ENCODE measurements around the gene UTS2R. TPM values are rescaled to one million over a fixed set of nuclear protein-coding genes. Genes with fewer than 3 reads are reported as not detected.

Gene UTS2R
- total RNA-seq, 2 donors from 2014 or later: 0.40 TPM; not detected in 1

DNA sequence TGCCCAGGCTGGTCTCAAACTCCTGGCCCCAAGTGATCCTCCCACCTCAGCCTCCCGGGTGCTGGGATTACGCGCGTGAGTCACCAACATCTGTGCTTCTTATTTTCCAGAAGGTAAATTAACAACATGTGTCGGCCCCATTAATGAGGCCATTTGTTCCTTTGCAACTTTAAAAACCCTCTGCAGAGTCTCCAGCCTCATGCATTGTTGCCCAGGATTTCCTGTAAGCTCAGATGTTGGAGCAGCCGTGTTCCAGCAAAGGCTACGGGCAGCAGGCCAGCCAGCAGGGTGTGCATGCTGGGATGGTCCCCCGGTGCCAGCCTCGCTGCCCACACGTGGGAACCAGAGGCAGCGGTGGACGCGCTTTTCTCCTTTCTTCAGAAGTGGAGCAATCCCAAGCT lies 27.5 kb downstream of the UTS2R start:
- H3K9me3 Mint-ChIP-seq: no peaks in the 10 kb centered on the region
- no peaks in the 10 kb centered on the region for H3K27me3 Mint-ChIP-seq (ENCODE audit: insufficient read depth)
- H3K4me1 Mint-ChIP-seq: no peaks in the 10 kb centered on the region
- WGBS, 2 experiments (ENCODE audit: insufficient coverage in 1 of 2, insufficient read length in 1 of 2): 95 to 97% methylated on average over 13 of the region's 13 CpGs
- Histone ChIP-seq H3K9ac (ENCODE audit: extremely low read depth, low read length, poor library complexity, severe bottlenecking) (no peak overlapping the region), H3K36me3 (ENCODE audit: control insufficient read depth, insufficient read depth, low read length) (peaks cover 7% of the 10 kb centered on the region), H3K4me3 (ENCODE audit: low read length) (no peak overlapping the region), H3K9me3 (ENCODE audit: control insufficient read depth, low read length) (no peaks in the 10 kb centered on the region), H3K27ac (ENCODE audit: low read depth, low read length) (peak overlapping the region; percentile 47), H3K27me3 (ENCODE audit: control insufficient read depth, insufficient read depth, low read length, poor library complexity, severe bottlenecking) (no peaks in the 10 kb centered on the region), H3K4me1 (ENCODE audit: control insufficient read depth, insufficient read depth, low read length) (no peaks in the 10 kb centered on the region)
- no peak for DNase-seq
- TF ChIP-seq, protein P1, sequence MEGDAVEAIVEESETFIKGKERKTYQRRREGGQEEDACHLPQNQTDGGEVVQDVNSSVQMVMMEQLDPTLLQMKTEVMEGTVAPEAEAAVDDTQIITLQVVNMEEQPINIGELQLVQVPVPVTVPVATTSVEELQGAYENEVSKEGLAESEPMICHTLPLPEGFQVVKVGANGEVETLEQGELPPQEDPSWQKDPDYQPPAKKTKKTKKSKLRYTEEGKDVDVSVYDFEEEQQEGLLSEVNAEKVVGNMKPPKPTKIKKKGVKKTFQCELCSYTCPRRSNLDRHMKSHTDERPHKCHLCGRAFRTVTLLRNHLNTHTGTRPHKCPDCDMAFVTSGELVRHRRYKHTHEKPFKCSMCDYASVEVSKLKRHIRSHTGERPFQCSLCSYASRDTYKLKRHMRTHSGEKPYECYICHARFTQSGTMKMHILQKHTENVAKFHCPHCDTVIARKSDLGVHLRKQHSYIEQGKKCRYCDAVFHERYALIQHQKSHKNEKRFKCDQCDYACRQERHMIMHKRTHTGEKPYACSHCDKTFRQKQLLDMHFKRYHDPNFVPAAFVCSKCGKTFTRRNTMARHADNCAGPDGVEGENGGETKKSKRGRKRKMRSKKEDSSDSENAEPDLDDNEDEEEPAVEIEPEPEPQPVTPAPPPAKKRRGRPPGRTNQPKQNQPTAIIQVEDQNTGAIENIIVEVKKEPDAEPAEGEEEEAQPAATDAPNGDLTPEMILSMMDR (conservative IDR thresholded peaks at IDR 0.05): no peak
- no peak overlapping the region for H3K4me3 Mint-ChIP-seq
- peaks cover 21% of the 10 kb centered on the region for H3K36me3 Mint-ChIP-seq (ENCODE audit: low read depth)
- no peak overlapping the region for H3K27ac Mint-ChIP-seq

DNA sequence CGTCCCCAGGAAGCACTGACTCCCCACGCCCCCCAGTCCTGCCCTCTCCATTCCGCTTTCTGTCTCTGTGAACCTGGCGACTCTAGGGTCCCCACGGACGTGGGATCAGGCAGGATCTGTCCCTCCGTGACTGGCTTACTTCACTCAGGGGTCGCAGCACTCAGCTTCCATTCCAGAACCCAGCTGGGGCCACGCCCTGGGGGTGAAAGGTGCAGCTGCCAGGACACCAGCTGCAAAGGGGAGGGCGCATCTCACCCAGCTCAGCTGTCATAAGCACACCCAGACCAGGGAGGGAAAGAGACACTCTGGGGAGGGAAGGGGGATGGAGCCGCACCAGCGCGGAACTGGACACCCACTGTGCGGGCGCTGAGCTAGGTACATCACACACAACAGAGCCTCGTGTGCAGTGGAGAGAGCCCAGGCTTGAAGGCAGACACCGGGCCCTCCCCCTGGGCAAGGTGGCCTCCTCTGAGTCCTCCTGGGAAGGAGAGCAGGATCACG lies 28.1 kb downstream of the UTS2R start:
- WGBS, 2 experiments (ENCODE audit: insufficient coverage in 1 of 2, insufficient read length in 1 of 2): 88 to 92% methylated on average over 10 to 18 of the region's 18 CpGs
- peak overlapping the region; percentile 47 for H3K27ac ChIP-seq (ENCODE audit: low read depth, low read length)
- peaks cover 18% of the 10 kb centered on the region for H3K36me3 Mint-ChIP-seq (ENCODE audit: low read depth)

DNA sequence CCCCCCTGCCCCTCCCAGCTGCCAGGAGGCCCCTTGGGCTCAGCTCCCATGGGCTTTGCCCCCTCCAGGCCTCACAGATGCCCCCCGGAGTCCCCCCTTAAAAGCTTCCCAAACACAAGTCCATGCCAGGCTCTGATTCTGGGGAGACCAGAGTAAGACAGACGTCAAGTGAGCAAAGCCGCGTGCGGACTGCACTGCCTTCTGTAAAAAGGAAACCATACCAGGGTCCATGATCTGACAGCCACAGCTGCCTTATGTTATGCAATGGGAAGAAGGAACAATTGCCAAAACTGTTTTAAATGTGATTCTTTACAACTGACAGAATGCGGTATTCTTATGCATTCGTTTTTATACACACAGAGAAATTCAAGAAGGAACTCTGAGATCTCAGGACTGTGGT lies 28.6 kb downstream of the UTS2R start:
- H3K27ac ChIP-seq (ENCODE audit: low read depth, low read length): no peak overlapping the region
- H3K9ac ChIP-seq (ENCODE audit: extremely low read depth, low read length, poor library complexity, severe bottlenecking): no peak overlapping the region
- Mint-ChIP-seq H3K27ac (no peak overlapping the region), H3K4me3 (no peak overlapping the region), H3K9me3 (no peaks in the 10 kb centered on the region), H3K4me1 (no peaks in the 10 kb centered on the region), H3K27me3 (ENCODE audit: insufficient read depth) (no peaks in the 10 kb centered on the region), H3K36me3 (ENCODE audit: low read depth) (peaks cover 16% of the 10 kb centered on the region)
- 94 to 95% methylated on average over 4 to 7 of the region's 7 CpGs for WGBS, 2 experiments (ENCODE audit: insufficient coverage in 1 of 2, insufficient read length in 1 of 2)
- H3K4me1 ChIP-seq (ENCODE audit: control insufficient read depth, insufficient read depth, low read length): no peaks in the 10 kb centered on the region
- H3K4me3 ChIP-seq (ENCODE audit: low read length): no peak overlapping the region
- H3K36me3 ChIP-seq (ENCODE audit: control insufficient read depth, insufficient read depth, low read length): peaks cover 7% of the 10 kb centered on the region
- no peaks in the 10 kb centered on the region for H3K27me3 ChIP-seq (ENCODE audit: control insufficient read depth, insufficient read depth, low read length, poor library complexity, severe bottlenecking)
- no peaks in the 10 kb centered on the region for H3K9me3 ChIP-seq (ENCODE audit: control insufficient read depth, low read length)
- DNase-seq: no peak
- TF ChIP-seq, protein P1 (conservative IDR thresholded peaks at IDR 0.05): no peak

More for the DNA sequence above, 28.1 kb downstream of the UTS2R start:
- Mint-ChIP-seq H3K9me3 (no peaks in the 10 kb centered on the region), H3K4me1 (no peaks in the 10 kb centered on the region), H3K27ac (no peak overlapping the region), H3K4me3 (no peak overlapping the region), H3K27me3 (ENCODE audit: insufficient read depth) (no peaks in the 10 kb centered on the region)
- Histone ChIP-seq H3K27me3 (ENCODE audit: control insufficient read depth, insufficient read depth, low read length, poor library complexity, severe bottlenecking) (no peaks in the 10 kb centered on the region), H3K4me1 (ENCODE audit: control insufficient read depth, insufficient read depth, low read length) (no peaks in the 10 kb centered on the region), H3K36me3 (ENCODE audit: control insufficient read depth, insufficient read depth, low read length) (peaks cover 7% of the 10 kb centered on the region), H3K9me3 (ENCODE audit: control insufficient read depth, low read length) (no peaks in the 10 kb centered on the region), H3K4me3 (ENCODE audit: low read length) (no peak overlapping the region), H3K9ac (ENCODE audit: extremely low read depth, low read length, poor library complexity, severe bottlenecking) (no peak overlapping the region)
- TF ChIP-seq, protein P1 (conservative IDR thresholded peaks at IDR 0.05): no peak
- DNase-seq: no peak
